ENCODE measurements around the gene MAP3K21. TPM values are rescaled to one million over a fixed set of nuclear protein-coding genes. Genes with fewer than 3 reads are reported as not detected.

Gene MAP3K21
- polyA plus RNA-seq, 1 of the 3 experiments (the other 2 are of a cell fraction): 0.33 TPM

GRCh38 chr1:233342086-233342485 lies 14.6 kb downstream of the MAP3K21 start (continued):
- TF ChIP-seq ZBTB33 (IDR thresholded peaks at IDR 0.05; ENCODE audit: borderline replicate concordance, low read depth): no peak
- no peak for TF ChIP-seq NFIC (IDR thresholded peaks at IDR 0.05; ENCODE audit: borderline replicate concordance)
- TF ChIP-seq FOSL2 (IDR thresholded peaks at IDR 0.05; ENCODE audit: borderline replicate concordance, low read depth): no peak

GRCh38 chr1:233343262-233343661 lies 15.7 kb downstream of the MAP3K21 start:
- H2AFZ ChIP-seq (ENCODE audit: low read depth): no peak overlapping the region
- ChIA-PET CTCF (no interaction called here), POLR2A (no interaction called here)
- H3K9me3 ChIP-seq: no peaks in the 10 kb centered on the region
- H3K79me2 ChIP-seq (ENCODE audit: insufficient read depth): no peaks in the 10 kb centered on the region
- H4K20me1 ChIP-seq (ENCODE audit: insufficient read depth): no peaks in the 10 kb centered on the region
- no peak overlapping the region for H3K9ac ChIP-seq
- H3K4me1 ChIP-seq (ENCODE audit: control insufficient read depth in 1 of 2, insufficient read depth in 2 of 2, low read depth in 1 of 2, low read length in 1 of 2): no peaks in the 10 kb centered on the region
- H3K27me3 ChIP-seq (ENCODE audit: insufficient read depth): no peaks in the 10 kb centered on the region
- H3K4me2 ChIP-seq: no peak overlapping the region
- 45% methylated on average over 1 of the region's 1 CpG for WGBS (ENCODE audit: low lambda C conversion rate)
- TF ChIP-seq SMC3 (IDR thresholded peaks at IDR 0.05; ENCODE audit: low read depth, low read length): no peak
- TF ChIP-seq RXRA (IDR thresholded peaks at IDR 0.05; ENCODE audit: borderline replicate concordance, low read depth): no peak
- no peak for TF ChIP-seq RCOR1 (IDR thresholded peaks at IDR 0.05; ENCODE audit: low read length)
- no peak for TF ChIP-seq MEF2A (IDR thresholded peaks at IDR 0.05; ENCODE audit: borderline replicate concordance, low read depth)
- no peak for TF ChIP-seq REST (IDR thresholded peaks at IDR 0.05; ENCODE audit: low read depth, low read length)
- no peak for TF ChIP-seq RFX5 (IDR thresholded peaks at IDR 0.05; ENCODE audit: low read length)
- no peak for TF ChIP-seq EP300 (IDR thresholded peaks at IDR 0.05; ENCODE audit: borderline replicate concordance in 1 of 2, low read depth in 1 of 2, low read length in 1 of 2)
- TF ChIP-seq USF1 (IDR thresholded peaks at IDR 0.05; ENCODE audit: borderline replicate concordance, low read depth): no peak
- no peak for TF ChIP-seq PBX3 (IDR thresholded peaks at IDR 0.05)
- no peak for TF ChIP-seq YY1 (IDR thresholded peaks at IDR 0.05; ENCODE audit: low read depth)
- TF ChIP-seq ELF1 (IDR thresholded peaks at IDR 0.05): no peak
- TF ChIP-seq USF2 (IDR thresholded peaks at IDR 0.05; ENCODE audit: borderline replicate concordance, low read depth, low read length): no peak
- TF ChIP-seq TAF1 (IDR thresholded peaks at IDR 0.05; ENCODE audit: borderline replicate concordance, low read depth, low read length): no peak
- no peak for TF ChIP-seq ZBTB33 (IDR thresholded peaks at IDR 0.05; ENCODE audit: borderline replicate concordance, low read depth)
- no peak for TF ChIP-seq FOXJ3 (CRISPR knock-in tag; IDR thresholded peaks at IDR 0.05)
- no peak for TF ChIP-seq GATA2 (CRISPR knock-in tag; IDR thresholded peaks at IDR 0.05)
- H3K9me2 ChIP-seq: no peaks in the 10 kb centered on the region
- DNase-seq: no peak
- no peak overlapping the region for H3K4me3 ChIP-seq (ENCODE audit: low read depth in 2 of 2, low read length in 1 of 2)
- no peaks in the 10 kb centered on the region for H3K36me3 ChIP-seq (replicated peaks in 1 of 2; ENCODE audit: control insufficient read depth in 1 of 2, insufficient read depth in 2 of 2, low read length in 1 of 2)
- no peaks in the 10 kb centered on the region for H3F3A ChIP-seq (replicated peaks; ENCODE audit: insufficient read depth)
- no peak overlapping the region for H3K27ac ChIP-seq (ENCODE audit: low read depth in 2 of 2, low read length in 1 of 2)

All from SK-N-SH (cell line).